ENCODE data around the gene CRIP3.

- no peak for TF ChIP-seq POLR2A (IDR thresholded peaks at IDR 0.05; ENCODE audit: low read length)
- no peak for TF ChIP-seq GATA1 (IDR thresholded peaks at IDR 0.05; ENCODE audit: low read depth, low read length)
These were observed 22.1 kb downstream of the CRIP3 start for GRCh38 chr6:43286456-43286979.
